NCI-H460 (cell line): ENCODE data around the gene IFRD1. TPM values are rescaled to one million over a fixed set of nuclear protein-coding genes. Genes with fewer than 3 reads are reported as not detected.
"Not testable (repeated sequence)": the region's sequence is repeated elsewhere in the genome, so short reads cannot be mapped to it uniquely, and the experiment has no call there.

Experiments
- DNase-seq: peaks from one replicate; pipeline ENCODE4 v3.0.0-alpha.2; 2016; ENCODE audit warnings: low read depth; ENCODE audit errors: extremely low read depth
- small RNA-seq, 2 experiments: library from RNA; depleted of rRNA; stranded (forward); fragments of <200 nt; gene quantifications; one replicate each; pipeline ENCODE3, GENCODE V24; 2014
- total RNA-seq: library from RNA; depleted of rRNA; stranded (reverse); fragments of >200 nt; shearing (Covaris generic); gene quantifications from 2 replicates; pipeline ENCODE4 v1.2.3, GENCODE V29; 2014; rRNA removed

The IFRD1 gene
- total RNA-seq, 1 experiment from 2014 or later = 277 TPM

GRCh38 chr7:112511451-112512202 is 61.4 kb downstream of the IFRD1 start:
- DNase-seq = no peak

- no peak for DNase-seq
Measured at GRCh38 chr7:112512451-112513210, 62.4 kb downstream of the IFRD1 start.

GRCh38 chr7:112515989-112516388 is 65.7 kb downstream of the IFRD1 start:
- DNase-seq = no peak

GRCh38 chr7:112516418-112516817 is 66.2 kb downstream of the IFRD1 start:
- DNase-seq = not testable (repeated sequence)

- DNase-seq = no peak
Measured at GRCh38 chr7:112517487-112517886, 67.2 kb downstream of the IFRD1 start.

GRCh38 chr7:112520787-112521186 is 70.5 kb downstream of the IFRD1 start:
- no peak for DNase-seq

GRCh38 chr7:112521942-112522341 is 71.7 kb downstream of the IFRD1 start:
- no peak for DNase-seq

GRCh38 chr7:112523871-112524270 is 73.6 kb downstream of the IFRD1 start:
- no peak for DNase-seq

Small RNA genes lying within 50 kb of the gene (small RNA-seq; reads per million reads assigned to genes)
- 0 reads per million in 2 experiments for gene AC079741.1

Other genes starting within 250 kb of the IFRD1 start
- gene DOCK4, start 244.1 kb upstream of the IFRD1 start, total RNA-seq = 27.7 and 38.0 TPM in 2 replicates
- gene ZNF277, start 243.8 kb upstream of the IFRD1 start, total RNA-seq = 33.0 and 40.1 TPM in 2 replicates
- 0.87 and 2.5 TPM in 2 replicates for gene LSMEM1, start 30.5 kb downstream of the IFRD1 start, total RNA-seq